ENCODE data around the gene SBF2. TPM values are rescaled to one million over a fixed set of nuclear protein-coding genes. Genes with fewer than 3 reads are reported as not detected.

Gene SBF2
- total and polyA plus RNA-seq, 10 donors: 3.6 to 70.9 (median 57.1) TPM

GRCh38 chr11:10303558-10304363 lies 9.7 kb upstream of the SBF2 start:
- DNase-seq: peak; percentile 90
- Histone ChIP-seq H3K27ac (peak overlapping the region; percentile 74 to 94 (median 90)), H3K4me3 (peak overlapping the region; percentile 63 to 96 (median 70)), H3K36me3 (peaks cover 0 to 9% (median 0%) of the 10 kb centered on the region in 6 donors), H3K27me3 (replicated peaks in 1 of 7) (peaks cover 0 to 37% (median 17%) of the 10 kb centered on the region in 7 donors), H3K9me3 (no peaks in the 10 kb centered on the region), H3K4me1 (peaks cover 23 to 74% (median 69%) of the 10 kb centered on the region in 6 donors)
- intact Hi-C loops (cut with DNase I; ENCODE audit: low total_unique reads): no loop called here
- TF ChIP-seq CTCF (IDR thresholded peaks at IDR 0.05 in 8 of 11, conservative IDR thresholded peaks at IDR 0.05 in 3 of 11) (peak in 1 of 11 experiments; percentile 12), POLR2AphosphoS5 (IDR thresholded peaks at IDR 0.05) (peak in 2 of 3 donors; percentile 31 to 63), POLR2A (IDR thresholded peaks at IDR 0.05) (no peak)
- WGBS, 5 donors: 8 to 23% (median 12%) methylated on average over 27 to 29 of the region's 29 CpGs

GRCh38 chr11:10302744-10303557 lies 8.9 kb upstream of the SBF2 start:
- no peaks in the 10 kb centered on the region for H3K9me3 ChIP-seq
- DNase-seq: peak; percentile 96
- WGBS, 5 donors: 1 to 3% (median 2%) methylated on average over 51 to 56 of the region's 56 CpGs
- intact Hi-C loops (cut with DNase I; ENCODE audit: low total_unique reads): no loop called here
- peak overlapping the region; percentile 63 to 96 (median 70) for H3K4me3 ChIP-seq
- peaks cover 0 to 36% (median 17%) of the 10 kb centered on the region in 7 donors for H3K27me3 ChIP-seq (replicated peaks in 1 of 7)
- H3K4me1 ChIP-seq: peaks cover 18 to 74% (median 62%) of the 10 kb centered on the region in 6 donors
- TF ChIP-seq POLR2A (IDR thresholded peaks at IDR 0.05) (peak in 1 of 3 donors; percentile 16), POLR2AphosphoS5 (IDR thresholded peaks at IDR 0.05) (peak; percentile 84 to 87 (median 85)), CTCF (IDR thresholded peaks at IDR 0.05 in 8 of 11, conservative IDR thresholded peaks at IDR 0.05 in 3 of 11) (peak in 3 of 11 experiments; percentile 25 to 27 (median 26))
- H3K27ac ChIP-seq: peak overlapping the region; percentile 74 to 94 (median 90)
- peaks cover 0 to 9% (median 0%) of the 10 kb centered on the region in 6 donors for H3K36me3 ChIP-seq

GRCh38 chr11:10302359-10302743 lies 8.3 kb upstream of the SBF2 start:
- peak; percentile 72 for DNase-seq
- peak overlapping the region; percentile 74 to 94 (median 90) for H3K27ac ChIP-seq
- peaks cover 18 to 74% (median 57%) of the 10 kb centered on the region in 6 donors for H3K4me1 ChIP-seq
- no peaks in the 10 kb centered on the region for H3K9me3 ChIP-seq
- TF ChIP-seq POLR2AphosphoS5 (IDR thresholded peaks at IDR 0.05) (no peak), POLR2A (IDR thresholded peaks at IDR 0.05) (no peak), CTCF (IDR thresholded peaks at IDR 0.05 in 8 of 11, conservative IDR thresholded peaks at IDR 0.05 in 3 of 11) (no peak)
- peaks cover 0 to 9% (median 0%) of the 10 kb centered on the region in 6 donors for H3K36me3 ChIP-seq
- peaks cover 0 to 30% (median 14%) of the 10 kb centered on the region in 7 donors for H3K27me3 ChIP-seq (replicated peaks in 1 of 7)
- 31 to 36% (median 34%) methylated on average over 9 to 10 of the region's 10 CpGs for WGBS, 5 donors
- intact Hi-C loops (cut with DNase I; ENCODE audit: low total_unique reads): no loop called here
- peak overlapping the region; percentile 63 to 96 (median 70) for H3K4me3 ChIP-seq

Data from spleen (tissue), 11 donors.